ENCODE results near the gene COPE.

Gene COPE

DNA sequence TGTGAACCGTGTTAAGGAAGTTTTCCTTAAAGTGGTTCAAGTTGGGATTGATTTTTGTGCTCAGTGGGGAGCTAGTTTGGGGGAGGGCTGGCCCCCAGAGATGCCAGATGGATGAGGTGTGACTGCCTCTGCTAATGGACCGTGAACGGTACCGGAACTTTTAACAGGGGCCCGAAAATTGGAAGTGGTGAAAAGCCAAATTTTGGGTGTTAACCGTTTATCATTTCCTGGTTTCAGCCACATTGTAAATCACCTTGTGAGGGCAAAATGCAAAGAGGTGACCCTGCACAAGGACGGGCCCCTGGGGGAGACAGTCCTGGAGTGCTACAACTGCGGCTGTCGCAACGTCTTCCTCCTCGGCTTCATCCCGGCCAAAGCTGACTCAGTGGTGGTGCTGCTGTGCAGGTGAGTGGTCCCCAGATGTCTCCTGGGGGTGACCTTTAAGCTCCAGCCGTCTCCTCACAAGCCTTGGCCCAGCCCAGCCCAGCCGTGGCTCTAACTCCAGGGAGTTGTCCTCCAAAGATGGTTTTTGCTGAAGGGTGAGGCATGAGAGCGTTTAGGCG is 69.3 kb downstream of the COPE start:
- no peak for DNase-seq

Measured in NCI-H2227 treated with DMSO at 0.1 percent for 48 hours (cell line).